HCT116 (cell line): ENCODE measurements around the gene ATP10B.

Experiments
- CTCF ChIP-seq, 3 experiments: fragments of 200-600 bp in 1 of 3; sonication (generic) in 1 of 3; IDR thresholded peaks in 2 of 3; conservative IDR thresholded peaks in 1 of 3; 2 replicates each; pipeline ENCODE4 v1.5.1; 2012 to 2017; ENCODE audit warnings: low read depth in 2 of 3, low read length in 2 of 3, antibody characterized with exemption in 1 of 3, borderline replicate concordance in 1 of 3, control low read depth in 1 of 3, mild to moderate bottlenecking in 1 of 3, mixed read lengths in 1 of 3, mixed run types in 1 of 3, moderate library complexity in 1 of 3; ENCODE audit not compliant: insufficient read depth in 1 of 3
- ELF1 ChIP-seq: IDR thresholded peaks from 2 replicates; pipeline ENCODE4 v1.6.1; 2012; ENCODE audit warnings: low read depth, borderline replicate concordance
- EZH2 ChIP-seq: fragments of 200-600 bp; sonication (generic); IDR thresholded peaks from 2 replicates; pipeline ENCODE4 v1.6.1; 2017; ENCODE audit warnings: antibody characterized with exemption, mixed run types
- EZH2phosphoT487 ChIP-seq: fragments of 200-600 bp; IDR thresholded peaks from 2 replicates; pipeline ENCODE4 v1.6.1; 2018; ENCODE audit warnings: antibody characterized with exemption, borderline replicate concordance
- MAX ChIP-seq: IDR thresholded peaks from 2 replicates; pipeline ENCODE4 v1.6.1; 2012
- POLR2A ChIP-seq: IDR thresholded peaks from 2 replicates; pipeline ENCODE4 v1.7.0; 2011; ENCODE audit warnings: borderline replicate concordance; ENCODE audit not compliant: insufficient read depth, insufficient read length; ENCODE audit errors: extremely low read depth
- POLR2AphosphoS5 ChIP-seq: IDR thresholded peaks from 2 replicates; pipeline ENCODE4 v1.6.1; 2011; ENCODE audit warnings: mild to moderate bottlenecking, low read depth, low read length, moderate library complexity
- REST ChIP-seq: IDR thresholded peaks from 2 replicates; pipeline ENCODE4 v1.6.1; 2012; ENCODE audit warnings: low read depth
- SIN3A ChIP-seq: IDR thresholded peaks from 2 replicates; pipeline ENCODE4 v1.6.1; 2012; ENCODE audit warnings: low read depth
- SRF ChIP-seq: IDR thresholded peaks from 2 replicates; pipeline ENCODE4 v1.6.1; 2012; ENCODE audit warnings: low read depth
- YY1 ChIP-seq: IDR thresholded peaks from 2 replicates; pipeline ENCODE4 v1.6.1; 2011; ENCODE audit warnings: low read length, low read depth, moderate library complexity, mild to moderate bottlenecking; ENCODE audit not compliant: insufficient replicate concordance; ENCODE audit errors: extremely low read depth
- ZNF274 ChIP-seq: fragments of 200-500 bp; sonication (Bioruptor generic); IDR thresholded peaks from 2 replicates; pipeline ENCODE4 v1.6.1; 2014; ENCODE audit warnings: mild to moderate bottlenecking, low read depth, low read length, inconsistent platforms

- no peak for TF ChIP-seq REST
- TF ChIP-seq CTCF (IDR thresholded peaks at IDR 0.05 in 2 of 3, conservative IDR thresholded peaks at IDR 0.05 in 1 of 3; ENCODE audit: borderline replicate concordance in 1 of 3, insufficient read depth in 1 of 3, low read depth in 2 of 3, low read length in 2 of 3), result no peak
- no peak for TF ChIP-seq POLR2A
- no peak for TF ChIP-seq EZH2
- no peak for TF ChIP-seq YY1
- no peak for TF ChIP-seq MAX
- TF ChIP-seq EZH2phosphoT487, result no peak
- no peak for TF ChIP-seq SRF
- no peak for TF ChIP-seq ELF1
- TF ChIP-seq POLR2AphosphoS5, result no peak
- no peak for TF ChIP-seq SIN3A
- TF ChIP-seq ZNF274, result no peak
These were observed 337.8 kb downstream of the ATP10B start for GRCh38 chr5:160514191-160514590.
